ENCODE results near the gene PCGF2.
A peak's percentile ranks its signal among the peaks of the same experiment; 100 is the strongest.

PCGF2 gene

GRCh38 chr17:38702916-38703741 lies 45.0 kb downstream of the PCGF2 start:
- H3K9ac ChIP-seq (ENCODE audit: low read length): no peak overlapping the region
- no peaks in the 10 kb centered on the region for H3K9me3 ChIP-seq (ENCODE audit: control insufficient read depth, low read depth, low read length)
- H3K4me3 ChIP-seq (ENCODE audit: low read length): peak overlapping the region; percentile 42
- no peaks in the 10 kb centered on the region for H3K36me3 ChIP-seq (ENCODE audit: control insufficient read depth, low read depth, low read length)
- no peak overlapping the region for H3K27ac ChIP-seq (ENCODE audit: low read length)
- peaks cover 35% of the 10 kb centered on the region for H3K4me1 ChIP-seq (ENCODE audit: control insufficient read depth, low read depth, low read length)
- H3K27me3 ChIP-seq (ENCODE audit: control insufficient read depth, insufficient read depth, low read length): peaks cover 84% of the 10 kb centered on the region

GRCh38 chr17:38702166-38702915 lies 45.8 kb downstream of the PCGF2 start:
- Histone ChIP-seq H3K4me1 (ENCODE audit: control insufficient read depth, low read depth, low read length) (peaks cover 34% of the 10 kb centered on the region), H3K4me3 (ENCODE audit: low read length) (peak overlapping the region; percentile 42), H3K27me3 (ENCODE audit: control insufficient read depth, insufficient read depth, low read length) (peaks cover 82% of the 10 kb centered on the region), H3K36me3 (ENCODE audit: control insufficient read depth, low read depth, low read length) (no peaks in the 10 kb centered on the region), H3K27ac (ENCODE audit: low read length) (no peak overlapping the region), H3K9me3 (ENCODE audit: control insufficient read depth, low read depth, low read length) (no peaks in the 10 kb centered on the region), H3K9ac (ENCODE audit: low read length) (no peak overlapping the region)

- Histone ChIP-seq H3K27ac (ENCODE audit: low read length) (no peak overlapping the region), H3K27me3 (ENCODE audit: control insufficient read depth, insufficient read depth, low read length) (peaks cover 82% of the 10 kb centered on the region), H3K4me3 (ENCODE audit: low read length) (peak overlapping the region; percentile 42), H3K9ac (ENCODE audit: low read length) (no peak overlapping the region), H3K36me3 (ENCODE audit: control insufficient read depth, low read depth, low read length) (no peaks in the 10 kb centered on the region), H3K9me3 (ENCODE audit: control insufficient read depth, low read depth, low read length) (no peaks in the 10 kb centered on the region), H3K4me1 (ENCODE audit: control insufficient read depth, low read depth, low read length) (peaks cover 27% of the 10 kb centered on the region)
These were observed 46.5 kb downstream of the PCGF2 start for GRCh38 chr17:38701504-38702165.

GRCh38 chr17:38698760-38699159 lies 49.4 kb downstream of the PCGF2 start:
- H3K36me3 ChIP-seq (ENCODE audit: control insufficient read depth, low read depth, low read length): no peaks in the 10 kb centered on the region
- H3K27ac ChIP-seq (ENCODE audit: low read length): no peak overlapping the region
- no peak overlapping the region for H3K4me3 ChIP-seq (ENCODE audit: low read length)
- peaks cover 19% of the 10 kb centered on the region for H3K4me1 ChIP-seq (ENCODE audit: control insufficient read depth, low read depth, low read length)
- H3K9ac ChIP-seq (ENCODE audit: low read length): no peak overlapping the region
- H3K27me3 ChIP-seq (ENCODE audit: control insufficient read depth, insufficient read depth, low read length): peaks cover 66% of the 10 kb centered on the region
- no peaks in the 10 kb centered on the region for H3K9me3 ChIP-seq (ENCODE audit: control insufficient read depth, low read depth, low read length)

- Histone ChIP-seq H3K4me1 (ENCODE audit: control insufficient read depth, low read depth, low read length) (peaks cover 8% of the 10 kb centered on the region), H3K9ac (ENCODE audit: low read length) (no peak overlapping the region), H3K4me3 (ENCODE audit: low read length) (no peak overlapping the region), H3K9me3 (ENCODE audit: control insufficient read depth, low read depth, low read length) (no peaks in the 10 kb centered on the region), H3K36me3 (ENCODE audit: control insufficient read depth, low read depth, low read length) (no peaks in the 10 kb centered on the region), H3K27me3 (ENCODE audit: control insufficient read depth, insufficient read depth, low read length) (peaks cover 50% of the 10 kb centered on the region), H3K27ac (ENCODE audit: low read length) (no peak overlapping the region)
These were observed 50.9 kb downstream of the PCGF2 start for GRCh38 chr17:38697061-38697820.

- Histone ChIP-seq H3K27me3 (ENCODE audit: control insufficient read depth, insufficient read depth, low read length) (peaks cover 20% of the 10 kb centered on the region), H3K36me3 (ENCODE audit: control insufficient read depth, low read depth, low read length) (no peaks in the 10 kb centered on the region), H3K9me3 (ENCODE audit: control insufficient read depth, low read depth, low read length) (no peaks in the 10 kb centered on the region), H3K9ac (ENCODE audit: low read length) (no peak overlapping the region), H3K4me1 (ENCODE audit: control insufficient read depth, low read depth, low read length) (no peaks in the 10 kb centered on the region), H3K27ac (ENCODE audit: low read length) (no peak overlapping the region), H3K4me3 (ENCODE audit: low read length) (no peak overlapping the region)
These were observed 54.3 kb downstream of the PCGF2 start for GRCh38 chr17:38693700-38694329.

GRCh38 chr17:38691154-38691553 lies 57.0 kb downstream of the PCGF2 start:
- Histone ChIP-seq H3K27me3 (ENCODE audit: control insufficient read depth, insufficient read depth, low read length) (peaks cover 4% of the 10 kb centered on the region), H3K9me3 (ENCODE audit: control insufficient read depth, low read depth, low read length) (no peaks in the 10 kb centered on the region), H3K9ac (ENCODE audit: low read length) (no peak overlapping the region), H3K27ac (ENCODE audit: low read length) (no peak overlapping the region), H3K36me3 (ENCODE audit: control insufficient read depth, low read depth, low read length) (no peaks in the 10 kb centered on the region), H3K4me1 (ENCODE audit: control insufficient read depth, low read depth, low read length) (no peaks in the 10 kb centered on the region), H3K4me3 (ENCODE audit: low read length) (no peak overlapping the region)

GRCh38 chr17:38690386-38690785 lies 57.8 kb downstream of the PCGF2 start:
- H3K27ac ChIP-seq (ENCODE audit: low read length): no peak overlapping the region
- no peaks in the 10 kb centered on the region for H3K4me1 ChIP-seq (ENCODE audit: control insufficient read depth, low read depth, low read length)
- H3K4me3 ChIP-seq (ENCODE audit: low read length): no peak overlapping the region
- H3K9me3 ChIP-seq (ENCODE audit: control insufficient read depth, low read depth, low read length): no peaks in the 10 kb centered on the region
- no peak overlapping the region for H3K9ac ChIP-seq (ENCODE audit: low read length)
- no peaks in the 10 kb centered on the region for H3K36me3 ChIP-seq (ENCODE audit: control insufficient read depth, low read depth, low read length)
- H3K27me3 ChIP-seq (ENCODE audit: control insufficient read depth, insufficient read depth, low read length): peaks cover 4% of the 10 kb centered on the region

GRCh38 chr17:38687286-38687685 lies 60.9 kb downstream of the PCGF2 start:
- Histone ChIP-seq H3K9ac (ENCODE audit: low read length) (no peak overlapping the region), H3K4me3 (ENCODE audit: low read length) (no peak overlapping the region), H3K4me1 (ENCODE audit: control insufficient read depth, low read depth, low read length) (no peaks in the 10 kb centered on the region), H3K36me3 (ENCODE audit: control insufficient read depth, low read depth, low read length) (no peaks in the 10 kb centered on the region), H3K9me3 (ENCODE audit: control insufficient read depth, low read depth, low read length) (no peaks in the 10 kb centered on the region), H3K27ac (ENCODE audit: low read length) (no peak overlapping the region), H3K27me3 (ENCODE audit: control insufficient read depth, insufficient read depth, low read length) (peaks cover 4% of the 10 kb centered on the region)

- no peaks in the 10 kb centered on the region for H3K9me3 ChIP-seq (ENCODE audit: control insufficient read depth, low read depth, low read length)
- no peaks in the 10 kb centered on the region for H3K4me1 ChIP-seq (ENCODE audit: control insufficient read depth, low read depth, low read length)
- no peak overlapping the region for H3K9ac ChIP-seq (ENCODE audit: low read length)
- peaks cover 2% of the 10 kb centered on the region for H3K27me3 ChIP-seq (ENCODE audit: control insufficient read depth, insufficient read depth, low read length)
- no peaks in the 10 kb centered on the region for H3K36me3 ChIP-seq (ENCODE audit: control insufficient read depth, low read depth, low read length)
- no peak overlapping the region for H3K4me3 ChIP-seq (ENCODE audit: low read length)
- no peak overlapping the region for H3K27ac ChIP-seq (ENCODE audit: low read length)
These were observed 62.6 kb downstream of the PCGF2 start for GRCh38 chr17:38685491-38685890.
